ENCODE data around the gene ENOX1. TPM values are rescaled to one million over a fixed set of nuclear protein-coding genes. Genes with fewer than 3 reads are reported as not detected.

Gene ENOX1
- total RNA-seq, 2 donors from 2014 or later = 0.78 to 4.3 TPM

- TF ChIP-seq CTCF (IDR thresholded peaks at IDR 0.05) = no peak
- no peak for TF ChIP-seq POLR2A (IDR thresholded peaks at IDR 0.05)
Observed at GRCh38 chr13:43343645-43344044, 443.1 kb downstream of the ENOX1 start.

GRCh38 chr13:43339805-43340550 is 446.8 kb downstream of the ENOX1 start:
- Histone ChIP-seq H3K4me3 (no peak overlapping the region), H3K4me1 (no peaks in the 10 kb centered on the region), H3K9me3 (no peaks in the 10 kb centered on the region), H3K27ac (no peak overlapping the region), H3K36me3 (replicated peaks in 1 of 2; ENCODE audit: insufficient read depth in 1 of 2, low read depth in 2 of 2) (no peaks in the 10 kb centered on the region), H3K27me3 (no peaks in the 10 kb centered on the region)
- intact Hi-C loops (cut with DNase I) = no loop called here
- WGBS, 2 donors = 73 to 85% methylated on average over 4 of the region's 4 CpGs
- no peak for TF ChIP-seq POLR2A (IDR thresholded peaks at IDR 0.05)
- no peak for TF ChIP-seq CTCF (IDR thresholded peaks at IDR 0.05)
- no peak for ATAC-seq
- DNase-seq = no peak

More at GRCh38 chr13:43343645-43344044, 443.1 kb downstream of the ENOX1 start:
- H3K36me3 ChIP-seq (replicated peaks in 1 of 2; ENCODE audit: insufficient read depth in 1 of 2, low read depth in 2 of 2) = no peaks in the 10 kb centered on the region
- H3K4me1 ChIP-seq = no peaks in the 10 kb centered on the region
- intact Hi-C loops (cut with DNase I) = no loop called here
- H3K9me3 ChIP-seq = no peaks in the 10 kb centered on the region
- H3K27ac ChIP-seq = no peak overlapping the region
- no peak for DNase-seq
- 86 to 92% methylated on average over 2 of the region's 2 CpGs for WGBS, 2 donors
- H3K27me3 ChIP-seq = no peaks in the 10 kb centered on the region
- no peak for ATAC-seq
- H3K4me3 ChIP-seq = no peak overlapping the region

- ATAC-seq (no peak), DNase-seq (no peak)
- H3K4me3 ChIP-seq = no peak overlapping the region
- intact Hi-C loops (cut with DNase I) = no loop called here
- TF ChIP-seq POLR2A (IDR thresholded peaks at IDR 0.05) = no peak
- TF ChIP-seq CTCF (IDR thresholded peaks at IDR 0.05) = no peak
- no peak overlapping the region for H3K27ac ChIP-seq
- H3K4me1 ChIP-seq = no peaks in the 10 kb centered on the region
- no peaks in the 10 kb centered on the region for H3K27me3 ChIP-seq
- no peaks in the 10 kb centered on the region for H3K36me3 ChIP-seq (replicated peaks in 1 of 2; ENCODE audit: insufficient read depth in 1 of 2, low read depth in 2 of 2)
- WGBS, 2 donors = 81% methylated on average over 7 of the region's 7 CpGs
- H3K9me3 ChIP-seq = no peaks in the 10 kb centered on the region
Observed at GRCh38 chr13:43339145-43339804, 447.5 kb downstream of the ENOX1 start.

GRCh38 chr13:43335764-43336163 is 451.0 kb downstream of the ENOX1 start:
- no peaks in the 10 kb centered on the region for H3K4me1 ChIP-seq
- ATAC-seq (no peak), DNase-seq (no peak)
- H3K36me3 ChIP-seq (replicated peaks in 1 of 2; ENCODE audit: insufficient read depth in 1 of 2, low read depth in 2 of 2) = no peaks in the 10 kb centered on the region
- TF ChIP-seq POLR2A (IDR thresholded peaks at IDR 0.05) = no peak
- no peak for TF ChIP-seq CTCF (IDR thresholded peaks at IDR 0.05)
- H3K9me3 ChIP-seq = no peaks in the 10 kb centered on the region
- H3K27ac ChIP-seq = no peak overlapping the region
- intact Hi-C loops (cut with DNase I) = no loop called here
- H3K27me3 ChIP-seq = no peaks in the 10 kb centered on the region
- no peak overlapping the region for H3K4me3 ChIP-seq
